ENCODE results near the gene GPC3. TPM values are rescaled to one million over a fixed set of nuclear protein-coding genes. Genes with fewer than 3 reads are reported as not detected.

GPC3 gene
- polyA plus RNA-seq, 3 donors: not detected

DNA sequence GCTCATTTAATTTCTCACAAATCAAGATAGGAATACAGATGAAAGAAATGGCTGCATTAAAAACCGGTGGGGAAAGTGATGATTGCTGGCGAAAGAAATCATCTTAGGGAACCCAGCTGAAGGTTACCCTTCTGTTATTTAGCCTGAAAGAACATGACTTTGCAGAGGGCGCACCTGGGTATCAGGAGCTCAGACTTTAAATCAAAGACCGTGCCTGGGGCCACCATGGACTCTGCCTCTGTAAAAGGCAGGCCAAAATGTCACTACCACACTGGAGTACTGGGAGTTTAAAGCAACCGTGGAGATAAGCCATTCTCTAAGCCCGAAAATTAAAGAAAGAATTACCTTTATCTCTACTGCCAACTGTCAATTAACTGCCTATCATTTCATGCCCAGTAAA is 24.3 kb downstream of the GPC3 start:
- Histone ChIP-seq H3K4me1 (ENCODE audit: control insufficient read depth in 1 of 2, insufficient read depth in 2 of 2, low read length in 2 of 2) (no peaks in the 10 kb centered on the region), H3K9ac (ENCODE audit: insufficient read depth, low read length, poor library complexity, severe bottlenecking) (no peak overlapping the region), H4K20me1 (ENCODE audit: insufficient read depth, low read length) (no peaks in the 10 kb centered on the region), H2AFZ (ENCODE audit: insufficient read depth, low read depth, low read length, poor library complexity, severe bottlenecking) (no peak overlapping the region), H3K36me3 (replicated peaks in 1 of 2; ENCODE audit: control insufficient read depth in 1 of 2, insufficient read depth in 2 of 2, low read length in 2 of 2) (no peaks in the 10 kb centered on the region), H3K27ac (ENCODE audit: low read depth in 1 of 2, low read length in 2 of 2) (no peak overlapping the region), H3K9me3 (replicated peaks in 1 of 2; ENCODE audit: control insufficient read depth in 1 of 2, insufficient read depth in 1 of 2, low read length in 2 of 2) (no peaks in the 10 kb centered on the region), H3K4me2 (replicated peaks; ENCODE audit: extremely low read depth, low read length, poor library complexity, severe bottlenecking) (no peak overlapping the region), H3K4me3 (replicated peaks in 1 of 3; ENCODE audit: low read depth in 2 of 3, low read length in 3 of 3) (no peak overlapping the region), H3K27me3 (ENCODE audit: control insufficient read depth in 2 of 2, insufficient read depth in 2 of 2, low read length in 2 of 2) (no peaks in the 10 kb centered on the region), H3K79me2 (ENCODE audit: insufficient read depth, low read length) (no peaks in the 10 kb centered on the region)
- TF ChIP-seq, protein P1, sequence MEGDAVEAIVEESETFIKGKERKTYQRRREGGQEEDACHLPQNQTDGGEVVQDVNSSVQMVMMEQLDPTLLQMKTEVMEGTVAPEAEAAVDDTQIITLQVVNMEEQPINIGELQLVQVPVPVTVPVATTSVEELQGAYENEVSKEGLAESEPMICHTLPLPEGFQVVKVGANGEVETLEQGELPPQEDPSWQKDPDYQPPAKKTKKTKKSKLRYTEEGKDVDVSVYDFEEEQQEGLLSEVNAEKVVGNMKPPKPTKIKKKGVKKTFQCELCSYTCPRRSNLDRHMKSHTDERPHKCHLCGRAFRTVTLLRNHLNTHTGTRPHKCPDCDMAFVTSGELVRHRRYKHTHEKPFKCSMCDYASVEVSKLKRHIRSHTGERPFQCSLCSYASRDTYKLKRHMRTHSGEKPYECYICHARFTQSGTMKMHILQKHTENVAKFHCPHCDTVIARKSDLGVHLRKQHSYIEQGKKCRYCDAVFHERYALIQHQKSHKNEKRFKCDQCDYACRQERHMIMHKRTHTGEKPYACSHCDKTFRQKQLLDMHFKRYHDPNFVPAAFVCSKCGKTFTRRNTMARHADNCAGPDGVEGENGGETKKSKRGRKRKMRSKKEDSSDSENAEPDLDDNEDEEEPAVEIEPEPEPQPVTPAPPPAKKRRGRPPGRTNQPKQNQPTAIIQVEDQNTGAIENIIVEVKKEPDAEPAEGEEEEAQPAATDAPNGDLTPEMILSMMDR (IDR thresholded peaks at IDR 0.05): no peak
- Mint-ChIP-seq H3K27me3 (ENCODE audit: low read depth in 3 of 3) (peaks cover 0 to 7% (median 2%) of the 10 kb centered on the region in 3 donors), H3K4me1 (no peaks in the 10 kb centered on the region), H3K27ac (no peak overlapping the region), H3K9me3 (peaks cover 0 to 2% (median 0%) of the 10 kb centered on the region in 7 donors), H3K36me3 (no peaks in the 10 kb centered on the region), H3K4me3 (no peak overlapping the region)
- 100% methylated on average over 1 of the region's 6 CpGs for WGBS (ENCODE audit: insufficient coverage)
- intact Hi-C loops (cut with micrococcal nuclease): no loop called here
- DNase-seq: no peak

DNA sequence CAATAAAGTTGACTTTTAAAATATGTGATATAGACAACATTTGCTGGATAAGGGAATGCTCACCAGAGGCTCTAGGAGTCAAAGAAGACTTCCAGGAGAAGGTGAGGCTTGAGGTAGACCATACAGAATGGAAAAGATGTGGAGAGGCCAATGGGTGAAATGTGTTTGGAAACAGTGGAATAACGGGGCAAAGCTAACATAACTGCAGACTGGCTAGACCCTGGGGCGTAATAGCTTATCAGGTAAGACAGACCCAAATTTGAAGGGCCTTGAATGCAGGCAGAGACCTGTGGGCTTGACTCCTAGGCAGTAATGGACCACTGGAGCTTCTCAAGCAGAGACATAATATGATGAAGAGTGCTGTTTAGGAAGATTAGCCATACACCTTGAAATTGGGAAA is 25.4 kb downstream of the GPC3 start:
- no peaks in the 10 kb centered on the region for H3K9me3 ChIP-seq (replicated peaks in 1 of 2; ENCODE audit: control insufficient read depth in 1 of 2, insufficient read depth in 1 of 2, low read length in 2 of 2)
- H3K9me3 Mint-ChIP-seq: peaks cover 0 to 5% (median 1%) of the 10 kb centered on the region in 7 donors
- H2AFZ ChIP-seq (ENCODE audit: insufficient read depth, low read depth, low read length, poor library complexity, severe bottlenecking): no peak overlapping the region
- no peak overlapping the region for H3K4me2 ChIP-seq (replicated peaks; ENCODE audit: extremely low read depth, low read length, poor library complexity, severe bottlenecking)
- H3K27ac Mint-ChIP-seq: no peak overlapping the region
- H3K27me3 ChIP-seq (ENCODE audit: control insufficient read depth in 2 of 2, insufficient read depth in 2 of 2, low read length in 2 of 2): no peaks in the 10 kb centered on the region
- no peaks in the 10 kb centered on the region for H3K36me3 ChIP-seq (replicated peaks in 1 of 2; ENCODE audit: control insufficient read depth in 1 of 2, insufficient read depth in 2 of 2, low read length in 2 of 2)
- H3K4me1 Mint-ChIP-seq: no peaks in the 10 kb centered on the region
- no peaks in the 10 kb centered on the region for H3K4me1 ChIP-seq (ENCODE audit: control insufficient read depth in 1 of 2, insufficient read depth in 2 of 2, low read length in 2 of 2)
- no peaks in the 10 kb centered on the region for H3K36me3 Mint-ChIP-seq
- intact Hi-C loops (cut with micrococcal nuclease): no loop called here
- H4K20me1 ChIP-seq (ENCODE audit: insufficient read depth, low read length): no peaks in the 10 kb centered on the region
- no peak overlapping the region for H3K9ac ChIP-seq (ENCODE audit: insufficient read depth, low read length, poor library complexity, severe bottlenecking)
- DNase-seq: no peak
- no peak overlapping the region for H3K4me3 Mint-ChIP-seq
- H3K4me3 ChIP-seq (replicated peaks in 1 of 3; ENCODE audit: low read depth in 2 of 3, low read length in 3 of 3): no peak overlapping the region
- 80% methylated on average over 1 of the region's 2 CpGs for WGBS (ENCODE audit: insufficient coverage)
- no peaks in the 10 kb centered on the region for H3K79me2 ChIP-seq (ENCODE audit: insufficient read depth, low read length)
- no peak overlapping the region for H3K27ac ChIP-seq (ENCODE audit: low read depth in 1 of 2, low read length in 2 of 2)
- peaks cover 0 to 13% (median 0%) of the 10 kb centered on the region in 3 donors for H3K27me3 Mint-ChIP-seq (ENCODE audit: low read depth in 3 of 3)
- TF ChIP-seq, protein P1 (IDR thresholded peaks at IDR 0.05): no peak
